Rectal smooth muscle tissue (tissue), 1 donor: ENCODE results near the gene TTC17.

Experiments used
- H3K27ac ChIP-seq: one replicate; pipeline ENCODE4 v1.7.0; 2013; ENCODE audit warnings: low read depth, low read length, inconsistent platforms
- H3K27me3 ChIP-seq: one replicate; pipeline ENCODE4 v1.7.0; 2013; ENCODE audit warnings: low read length; ENCODE audit not compliant: control insufficient read depth, insufficient read depth
- H3K36me3 ChIP-seq: one replicate; pipeline ENCODE4 v1.7.0; 2013; ENCODE audit warnings: low read length; ENCODE audit not compliant: control insufficient read depth, insufficient read depth
- H3K4me1 ChIP-seq: one replicate; pipeline ENCODE4 v1.7.0; 2013; ENCODE audit warnings: low read length; ENCODE audit not compliant: control insufficient read depth, insufficient read depth
- H3K4me3 ChIP-seq: one replicate; pipeline ENCODE4 v1.7.0; 2013; ENCODE audit warnings: low read length
- H3K9ac ChIP-seq: one replicate; pipeline ENCODE4 v1.7.0; 2013; ENCODE audit warnings: low read length

TTC17 gene

DNA sequence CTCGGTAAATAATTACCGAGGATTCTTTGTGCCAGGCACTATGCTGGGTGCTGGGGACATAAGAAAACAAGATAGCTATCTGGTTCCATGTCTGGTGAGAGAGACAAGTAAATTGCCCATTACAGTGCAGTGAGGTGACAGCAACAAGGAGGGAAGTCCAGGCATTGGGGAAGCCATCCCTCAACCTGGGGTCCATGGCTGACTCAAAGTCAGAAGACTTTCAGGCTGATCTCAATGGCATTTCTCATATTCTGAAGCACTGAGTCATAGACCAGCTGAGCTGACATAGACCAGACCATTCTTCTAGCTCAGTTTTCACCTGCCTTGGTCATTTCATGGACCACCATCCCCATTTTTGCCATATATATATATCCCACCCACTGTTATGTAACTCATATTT, 158.8 kb downstream of the TTC17 start:
- Histone ChIP-seq H3K27ac (no peak overlapping the region), H3K4me1 (no peaks in the 10 kb centered on the region), H3K27me3 (no peaks in the 10 kb centered on the region), H3K4me3 (no peak overlapping the region), H3K9ac (no peak overlapping the region), H3K36me3 (no peaks in the 10 kb centered on the region)

GRCh38 chr11:43518408-43519160, 159.9 kb downstream of the TTC17 start:
- Histone ChIP-seq H3K27me3 (no peaks in the 10 kb centered on the region), H3K36me3 (no peaks in the 10 kb centered on the region), H3K4me1 (no peaks in the 10 kb centered on the region), H3K27ac (no peak overlapping the region), H3K4me3 (no peak overlapping the region), H3K9ac (no peak overlapping the region)

- no peaks in the 10 kb centered on the region for H3K4me1 ChIP-seq
- no peak overlapping the region for H3K9ac ChIP-seq
- no peak overlapping the region for H3K4me3 ChIP-seq
Observed at GRCh38 chr11:43521471-43521870, 162.8 kb downstream of the TTC17 start.

DNA sequence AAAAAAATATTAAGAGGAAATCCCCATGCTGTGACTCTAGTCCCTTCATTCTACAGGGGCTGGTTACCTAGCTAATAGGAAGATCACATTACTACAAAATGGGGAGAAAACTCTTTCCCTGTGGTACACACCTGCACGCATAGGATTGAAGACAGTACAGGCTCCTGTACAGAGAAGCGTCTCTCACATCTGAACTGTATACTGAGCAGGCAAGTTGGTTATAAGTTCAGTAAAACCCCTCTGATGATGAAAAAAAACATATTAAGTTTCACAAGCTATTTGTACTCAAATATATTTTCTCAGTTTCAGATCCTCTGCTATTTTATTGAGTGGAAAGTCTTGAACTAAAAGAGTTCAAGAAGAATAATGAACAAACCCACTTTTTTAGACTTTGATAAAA, 164.9 kb downstream of the TTC17 start:
- Histone ChIP-seq H3K4me3 (no peak overlapping the region), H3K9ac (no peak overlapping the region), H3K36me3 (no peaks in the 10 kb centered on the region)

More at GRCh38 chr11:43521471-43521870, 162.8 kb downstream of the TTC17 start:
- Histone ChIP-seq H3K36me3 (no peaks in the 10 kb centered on the region), H3K27ac (no peak overlapping the region), H3K27me3 (no peaks in the 10 kb centered on the region)

DNA sequence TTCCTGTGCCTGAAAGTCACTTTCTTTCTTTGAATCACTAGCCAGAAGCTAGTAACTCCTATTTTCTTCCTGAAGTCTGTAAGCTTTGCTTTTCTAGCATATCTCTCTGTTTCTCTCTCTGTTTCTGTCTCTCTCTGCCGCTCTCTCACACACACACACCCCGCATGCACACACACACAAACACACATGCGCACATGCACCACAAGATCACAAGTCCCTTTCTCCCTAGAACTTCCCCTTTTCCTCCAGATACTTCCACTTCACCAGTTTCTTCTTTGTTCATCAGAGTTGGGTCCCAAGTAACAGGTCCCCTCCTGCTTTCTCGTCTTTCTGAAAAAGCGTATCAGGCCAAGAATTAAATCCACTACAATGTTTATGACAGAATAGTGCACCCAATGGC, 173.3 kb downstream of the TTC17 start:
- Histone ChIP-seq H3K27me3 (no peaks in the 10 kb centered on the region), H3K4me3 (no peak overlapping the region), H3K9ac (no peak overlapping the region), H3K36me3 (no peaks in the 10 kb centered on the region), H3K27ac (no peak overlapping the region), H3K4me1 (no peaks in the 10 kb centered on the region)

More for the DNA sequence above, 164.9 kb downstream of the TTC17 start:
- Histone ChIP-seq H3K27ac (no peak overlapping the region), H3K27me3 (no peaks in the 10 kb centered on the region), H3K4me1 (no peaks in the 10 kb centered on the region)

DNA sequence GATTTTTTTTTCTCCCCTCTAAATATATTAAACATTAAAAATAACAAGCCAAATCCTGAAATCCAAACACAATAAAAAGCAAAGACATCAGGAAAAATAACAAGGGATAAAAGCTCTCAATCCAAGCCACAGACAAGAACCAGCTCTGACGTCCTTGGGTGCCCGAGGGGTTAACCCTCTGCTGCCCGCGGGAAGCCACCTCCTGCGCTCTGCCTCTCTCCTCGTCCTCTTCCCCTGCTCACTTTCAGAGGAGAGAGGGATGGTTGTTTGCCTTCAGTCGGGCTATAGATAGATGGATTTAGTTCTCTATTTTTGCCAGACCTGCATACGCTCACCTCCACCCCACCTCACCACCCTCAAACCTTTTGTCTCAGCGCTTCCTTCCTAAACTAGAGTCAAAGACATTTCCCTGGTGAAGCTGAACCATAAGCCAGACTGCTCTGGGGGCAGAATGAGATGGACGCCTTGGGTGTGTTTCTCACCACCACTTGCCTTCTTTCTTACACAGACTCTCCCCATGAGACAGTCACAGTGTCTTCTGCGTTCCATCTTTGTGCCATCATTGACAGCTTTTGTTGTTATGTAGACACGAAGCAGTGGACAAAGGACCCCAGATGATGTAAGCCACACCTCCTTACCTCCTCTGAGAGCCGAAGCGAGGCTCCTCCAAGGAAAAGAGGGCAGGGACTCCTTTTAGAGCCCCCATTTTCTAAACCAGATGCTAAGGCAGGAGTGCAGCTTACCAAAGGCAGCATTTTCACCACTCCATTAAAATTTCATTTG, 179.3 kb downstream of the TTC17 start:
- H3K27ac ChIP-seq: no peak overlapping the region
- no peak overlapping the region for H3K4me3 ChIP-seq
- H3K27me3 ChIP-seq: no peaks in the 10 kb centered on the region
- no peaks in the 10 kb centered on the region for H3K4me1 ChIP-seq
- H3K9ac ChIP-seq: no peak overlapping the region
- H3K36me3 ChIP-seq: no peaks in the 10 kb centered on the region

- no peak overlapping the region for H3K27ac ChIP-seq
- no peak overlapping the region for H3K9ac ChIP-seq
- no peak overlapping the region for H3K4me3 ChIP-seq
Observed at GRCh38 chr11:43541993-43542392, 183.3 kb downstream of the TTC17 start.

DNA sequence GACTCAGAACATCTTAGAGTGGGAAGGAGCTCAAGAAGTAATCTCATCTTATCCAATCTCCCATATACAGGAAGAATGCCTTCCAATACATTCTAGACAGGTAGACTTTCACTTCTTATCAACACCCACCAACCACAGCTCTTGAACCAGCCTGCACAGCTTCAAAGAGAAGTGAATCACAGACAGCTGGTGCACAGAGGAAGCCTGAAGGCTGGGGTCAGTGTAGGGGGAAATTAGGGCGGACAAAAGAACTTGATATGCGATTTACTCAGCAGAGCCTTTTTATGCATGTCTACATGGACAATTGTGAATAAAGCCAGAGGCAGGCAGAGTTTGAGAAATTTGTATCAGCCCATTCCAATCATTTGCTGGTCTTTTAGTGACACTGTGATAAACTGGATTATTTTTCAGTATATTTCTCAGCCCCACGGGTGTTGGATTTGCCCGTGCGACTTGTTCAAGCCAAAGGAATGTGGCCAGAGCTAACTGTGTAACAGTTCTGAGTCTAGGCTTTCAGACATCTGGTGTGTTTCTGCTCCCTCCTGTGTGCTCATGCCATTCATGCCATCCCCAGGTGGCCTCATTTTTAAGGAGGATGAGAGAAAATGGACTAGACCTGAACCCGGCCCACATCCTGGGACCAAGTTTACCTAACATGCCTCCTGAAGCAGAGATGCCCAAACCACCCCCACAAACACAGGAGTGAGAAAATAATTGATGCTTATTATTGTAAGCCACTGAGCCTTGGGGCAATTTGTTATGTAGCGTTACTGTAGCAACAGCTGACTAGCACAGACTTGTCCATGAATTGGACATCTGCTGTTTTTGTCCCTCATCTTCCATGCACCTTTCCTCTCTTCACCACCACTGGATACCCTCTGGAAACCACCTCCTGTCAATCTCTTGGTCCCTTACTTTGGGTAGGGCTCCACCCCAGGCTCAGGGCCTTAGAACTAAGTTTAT, 184.3 kb downstream of the TTC17 start:
- no peaks in the 10 kb centered on the region for H3K36me3 ChIP-seq
- no peaks in the 10 kb centered on the region for H3K27me3 ChIP-seq

More at GRCh38 chr11:43541993-43542392, 183.3 kb downstream of the TTC17 start:
- no peaks in the 10 kb centered on the region for H3K4me1 ChIP-seq
- no peaks in the 10 kb centered on the region for H3K36me3 ChIP-seq
- no peaks in the 10 kb centered on the region for H3K27me3 ChIP-seq

More for the DNA sequence above, 184.3 kb downstream of the TTC17 start:
- no peak overlapping the region for H3K4me3 ChIP-seq
- H3K9ac ChIP-seq: no peak overlapping the region
- H3K4me1 ChIP-seq: no peaks in the 10 kb centered on the region
- no peak overlapping the region for H3K27ac ChIP-seq
